ENCODE results near the gene SMIM44. TPM values are rescaled to one million over a fixed set of nuclear protein-coding genes. Genes with fewer than 3 reads are reported as not detected.

The SMIM44 gene
- polyA plus RNA-seq, 1 experiment = not detected

- Histone ChIP-seq H3K27ac (ENCODE audit: low read depth, low read length) (no peak overlapping the region), H3K27me3 (ENCODE audit: control insufficient read depth, insufficient read depth, low read length) (peaks cover 26% of the 10 kb centered on the region), H3K9me3 (ENCODE audit: control insufficient read depth, insufficient read depth, low read length) (peaks cover 5% of the 10 kb centered on the region; the same call in 1 of the 2 replicates), H3K4me3 (ENCODE audit: low read depth, low read length) (no peak overlapping the region)
- POLR2A ChIA-PET = no interaction called here
- no peak for TF ChIP-seq CTCF (IDR thresholded peaks at IDR 0.05; ENCODE audit: low read depth, low read length)
- CTCF ChIA-PET = interaction anchor here (2.2 kb wide), 1 partner anchor 173 kb away, joined by 8 read pairs; no protein-coding TSS in a partner anchor
- no peak for DNase-seq (ENCODE audit: low read depth, low spot score)
Observed at GRCh38 chr19:3477951-3478350, 5.3 kb downstream of the SMIM44 start.

GRCh38 chr19:3477506-3477905, 5.7 kb downstream of the SMIM44 start:
- Histone ChIP-seq H3K27me3 (ENCODE audit: control insufficient read depth, insufficient read depth, low read length) (peaks cover 26% of the 10 kb centered on the region), H3K27ac (ENCODE audit: low read depth, low read length) (no peak overlapping the region), H3K9me3 (ENCODE audit: control insufficient read depth, insufficient read depth, low read length) (peaks cover 5% of the 10 kb centered on the region; the same call in 1 of the 2 replicates), H3K4me3 (ENCODE audit: low read depth, low read length) (no peak overlapping the region)
- POLR2A ChIA-PET = no interaction called here
- CTCF ChIA-PET = interaction anchor here (2.2 kb wide), 1 partner anchor 173 kb away, joined by 8 read pairs; no protein-coding TSS in a partner anchor
- no peak for DNase-seq (ENCODE audit: low read depth, low spot score)
- no peak for TF ChIP-seq CTCF (IDR thresholded peaks at IDR 0.05; ENCODE audit: low read depth, low read length)

GRCh38 chr19:3476830-3477229, 6.4 kb downstream of the SMIM44 start:
- CTCF ChIA-PET = interaction anchor here (2.2 kb wide), 1 partner anchor 172 kb away, joined by 8 read pairs; no protein-coding TSS in a partner anchor
- Histone ChIP-seq H3K27ac (ENCODE audit: low read depth, low read length) (no peak overlapping the region), H3K27me3 (ENCODE audit: control insufficient read depth, insufficient read depth, low read length) (peaks cover 22% of the 10 kb centered on the region), H3K9me3 (ENCODE audit: control insufficient read depth, insufficient read depth, low read length) (peaks cover 5% of the 10 kb centered on the region; the same call in 1 of the 2 replicates), H3K4me3 (ENCODE audit: low read depth, low read length) (no peak overlapping the region)
- POLR2A ChIA-PET = interaction anchor here (0.6 kb wide), 1 partner anchor 132 kb away, joined by 3 read pairs; no protein-coding TSS in a partner anchor
- DNase-seq (ENCODE audit: low read depth, low spot score) = no peak
- TF ChIP-seq CTCF (IDR thresholded peaks at IDR 0.05; ENCODE audit: low read depth, low read length) = no peak

GRCh38 chr19:3475449-3475848, 7.8 kb downstream of the SMIM44 start:
- POLR2A ChIA-PET = no interaction called here
- H3K9me3 ChIP-seq (ENCODE audit: control insufficient read depth, insufficient read depth, low read length) = peaks cover 5% of the 10 kb centered on the region; the same call in 1 of the 2 replicates
- H3K27ac ChIP-seq (ENCODE audit: low read depth, low read length) = no peak overlapping the region
- CTCF ChIA-PET = no interaction called here
- H3K4me3 ChIP-seq (ENCODE audit: low read depth, low read length) = no peak overlapping the region
- H3K27me3 ChIP-seq (ENCODE audit: control insufficient read depth, insufficient read depth, low read length) = peaks cover 9% of the 10 kb centered on the region
- TF ChIP-seq CTCF (IDR thresholded peaks at IDR 0.05; ENCODE audit: low read depth, low read length) = no peak
- no peak for DNase-seq (ENCODE audit: low read depth, low spot score)

GRCh38 chr19:3474614-3475013, 8.6 kb downstream of the SMIM44 start:
- CTCF ChIA-PET = interaction anchor here (0.6 to 2.0 kb wide), 3 partner anchors 11 to 144 kb away, joined by 3 to 16 read pairs (median 5); no protein-coding TSS in a partner anchor
- Histone ChIP-seq H3K27me3 (ENCODE audit: control insufficient read depth, insufficient read depth, low read length) (peaks cover 8% of the 10 kb centered on the region), H3K27ac (ENCODE audit: low read depth, low read length) (no peak overlapping the region), H3K9me3 (ENCODE audit: control insufficient read depth, insufficient read depth, low read length) (peaks cover under 1% of the 10 kb centered on the region; the same call in 1 of the 2 replicates), H3K4me3 (ENCODE audit: low read depth, low read length) (no peak overlapping the region)
- no peak for TF ChIP-seq CTCF (IDR thresholded peaks at IDR 0.05; ENCODE audit: low read depth, low read length)
- no peak for DNase-seq (ENCODE audit: low read depth, low spot score)
- POLR2A ChIA-PET = no interaction called here
